Vagina (tissue), 2 donors: ENCODE measurements around the gene CCL4.

ENCODE experiments used
- POLR2A ChIP-seq, 2 donors: fragments of 450-650 bp; IDR thresholded peaks; one replicate each; pipeline ENCODE4 v1.6.1; 2017; ENCODE audit warnings: antibody characterized with exemption in 2 of 2, mild to moderate bottlenecking in 2 of 2, moderate library complexity in 2 of 2
- POLR2AphosphoS5 ChIP-seq, 2 donors: sonication (generic); formaldehyde crosslinking; IDR thresholded peaks; one replicate each; pipeline ENCODE4 v1.9.0; 2017; ENCODE audit warnings: antibody characterized with exemption in 2 of 2, mild to moderate bottlenecking in 2 of 2, low read depth in 1 of 2; ENCODE audit not compliant: insufficient read depth in 1 of 2
- TF ChIP-seq, protein P1 (sequence below), 3 experiments: fragments of 450-650 bp in 2 of 3; fragments of 200-600 bp in 1 of 3; sonication (generic) in 1 of 3; IDR thresholded peaks; one replicate each; pipeline ENCODE4 v1.5.1; 2017 to 2019; ENCODE audit warnings: antibody characterized with exemption in 3 of 3, mild to moderate bottlenecking in 2 of 3, moderate library complexity in 2 of 3

DNA sequence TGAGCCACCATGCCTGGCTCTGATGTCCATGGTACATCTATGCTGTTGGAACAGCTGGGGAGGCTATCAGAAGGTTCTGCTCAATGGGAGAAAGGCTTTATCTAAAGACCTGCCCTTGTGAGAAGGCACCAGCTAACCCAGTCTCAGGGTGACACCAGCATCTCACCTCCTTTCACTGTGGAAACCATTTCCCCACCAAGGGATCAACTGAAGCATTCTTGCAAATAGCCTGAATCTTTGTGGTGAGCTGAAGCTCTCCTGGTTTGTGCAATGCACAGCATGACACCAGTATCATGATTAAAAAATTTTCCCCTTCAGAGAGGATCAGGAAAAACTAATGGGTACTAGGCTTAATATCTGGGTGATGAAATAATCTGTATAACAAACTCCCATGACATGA lies 34.5 kb upstream of the CCL4 start:
- TF ChIP-seq, protein P1, sequence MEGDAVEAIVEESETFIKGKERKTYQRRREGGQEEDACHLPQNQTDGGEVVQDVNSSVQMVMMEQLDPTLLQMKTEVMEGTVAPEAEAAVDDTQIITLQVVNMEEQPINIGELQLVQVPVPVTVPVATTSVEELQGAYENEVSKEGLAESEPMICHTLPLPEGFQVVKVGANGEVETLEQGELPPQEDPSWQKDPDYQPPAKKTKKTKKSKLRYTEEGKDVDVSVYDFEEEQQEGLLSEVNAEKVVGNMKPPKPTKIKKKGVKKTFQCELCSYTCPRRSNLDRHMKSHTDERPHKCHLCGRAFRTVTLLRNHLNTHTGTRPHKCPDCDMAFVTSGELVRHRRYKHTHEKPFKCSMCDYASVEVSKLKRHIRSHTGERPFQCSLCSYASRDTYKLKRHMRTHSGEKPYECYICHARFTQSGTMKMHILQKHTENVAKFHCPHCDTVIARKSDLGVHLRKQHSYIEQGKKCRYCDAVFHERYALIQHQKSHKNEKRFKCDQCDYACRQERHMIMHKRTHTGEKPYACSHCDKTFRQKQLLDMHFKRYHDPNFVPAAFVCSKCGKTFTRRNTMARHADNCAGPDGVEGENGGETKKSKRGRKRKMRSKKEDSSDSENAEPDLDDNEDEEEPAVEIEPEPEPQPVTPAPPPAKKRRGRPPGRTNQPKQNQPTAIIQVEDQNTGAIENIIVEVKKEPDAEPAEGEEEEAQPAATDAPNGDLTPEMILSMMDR (IDR thresholded peaks at IDR 0.05), result no peak
- TF ChIP-seq POLR2A (IDR thresholded peaks at IDR 0.05), result no peak
- TF ChIP-seq POLR2AphosphoS5 (IDR thresholded peaks at IDR 0.05; ENCODE audit: insufficient read depth in 1 of 2, low read depth in 1 of 2), result no peak
